HG03457 (cell line): ENCODE data around the gene NAV3.
"Not testable (repeated sequence)": the region's sequence is repeated elsewhere in the genome, so short reads cannot be mapped to it uniquely, and the experiment has no call there.

Experiments
- ATAC-seq: cut with Tn5 transposase; IDR thresholded peaks from one replicate; pipeline ENCODE4 v1.9.1; 2021; ENCODE audit warnings: moderate number of reproducible peaks; ENCODE audit not compliant: unreplicated experiment

NAV3 gene

DNA sequence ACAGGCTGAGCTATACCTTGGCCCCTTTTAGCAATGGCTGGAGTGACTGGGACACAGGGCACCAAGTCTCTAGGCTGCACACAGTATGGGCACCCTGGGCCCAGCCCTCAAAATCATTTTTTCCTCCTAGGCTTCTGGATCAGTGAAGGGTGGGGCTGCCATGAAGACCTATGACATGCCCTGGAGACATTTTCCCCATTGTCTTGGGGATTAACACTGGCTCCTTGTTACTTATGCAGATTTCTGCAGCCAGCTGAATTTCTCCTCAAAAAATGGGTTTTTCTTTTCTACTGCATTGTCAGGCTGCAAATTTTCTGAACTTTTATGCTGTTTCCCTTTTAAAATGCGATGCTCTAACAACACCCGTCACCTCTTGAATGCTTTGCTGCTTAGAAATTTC lies 272.1 kb downstream of the NAV3 start:
- ATAC-seq: not testable (repeated sequence)

DNA sequence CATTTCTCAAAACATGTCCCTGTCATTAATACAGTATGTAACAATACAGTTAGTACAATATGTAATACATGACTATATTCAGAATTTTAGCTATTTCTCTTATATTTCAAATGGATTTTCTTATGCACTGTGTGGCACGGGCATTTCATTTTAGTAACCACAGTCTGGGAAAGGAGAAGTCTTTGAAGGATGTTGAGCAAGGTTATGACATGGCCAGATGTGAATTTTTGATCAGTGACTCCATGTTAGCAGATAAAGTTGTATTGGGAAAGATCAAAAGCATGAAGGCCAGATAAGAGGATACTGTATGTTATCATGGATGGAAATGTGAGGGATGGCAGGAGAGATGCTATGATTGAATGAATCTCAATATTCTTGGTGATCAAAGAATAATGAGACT lies 285.2 kb downstream of the NAV3 start:
- ATAC-seq: no peak

DNA sequence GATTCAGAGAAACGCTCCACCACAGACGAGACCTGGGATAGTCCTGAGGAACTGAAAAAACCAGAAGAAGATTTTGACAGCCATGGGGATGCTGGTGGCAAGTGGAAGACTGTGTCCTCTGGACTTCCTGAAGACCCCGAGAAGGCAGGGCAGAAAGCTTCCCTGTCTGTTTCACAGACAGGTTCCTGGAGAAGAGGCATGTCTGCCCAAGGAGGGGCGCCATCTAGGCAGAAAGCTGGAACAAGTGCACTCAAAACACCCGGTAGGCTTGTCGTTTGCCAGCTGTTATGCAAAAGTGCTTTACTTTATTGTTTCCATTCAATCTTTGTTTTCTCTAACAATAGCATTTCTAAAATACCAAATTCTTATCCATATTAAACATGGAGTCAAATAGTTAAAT lies 287.3 kb downstream of the NAV3 start:
- no peak for ATAC-seq

DNA sequence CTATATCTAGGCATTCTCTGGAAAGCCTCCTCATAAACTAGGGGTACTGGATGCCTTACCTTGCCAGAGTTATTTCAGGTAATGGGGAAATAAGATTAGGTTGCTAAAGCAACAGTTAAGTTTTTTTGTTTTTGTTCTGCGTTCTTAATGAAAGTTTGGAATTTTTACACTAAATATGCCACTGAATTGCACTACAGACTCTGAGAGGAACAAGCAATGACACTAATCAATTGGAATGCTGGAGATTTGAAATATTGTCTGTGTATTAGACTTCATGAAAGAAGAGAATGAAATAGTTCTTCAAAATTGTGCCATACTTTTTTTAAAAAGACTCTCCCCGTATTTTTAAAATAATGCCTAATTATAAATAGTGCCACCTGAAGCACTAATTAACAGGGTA lies 287.8 kb downstream of the NAV3 start:
- ATAC-seq: no peak

DNA sequence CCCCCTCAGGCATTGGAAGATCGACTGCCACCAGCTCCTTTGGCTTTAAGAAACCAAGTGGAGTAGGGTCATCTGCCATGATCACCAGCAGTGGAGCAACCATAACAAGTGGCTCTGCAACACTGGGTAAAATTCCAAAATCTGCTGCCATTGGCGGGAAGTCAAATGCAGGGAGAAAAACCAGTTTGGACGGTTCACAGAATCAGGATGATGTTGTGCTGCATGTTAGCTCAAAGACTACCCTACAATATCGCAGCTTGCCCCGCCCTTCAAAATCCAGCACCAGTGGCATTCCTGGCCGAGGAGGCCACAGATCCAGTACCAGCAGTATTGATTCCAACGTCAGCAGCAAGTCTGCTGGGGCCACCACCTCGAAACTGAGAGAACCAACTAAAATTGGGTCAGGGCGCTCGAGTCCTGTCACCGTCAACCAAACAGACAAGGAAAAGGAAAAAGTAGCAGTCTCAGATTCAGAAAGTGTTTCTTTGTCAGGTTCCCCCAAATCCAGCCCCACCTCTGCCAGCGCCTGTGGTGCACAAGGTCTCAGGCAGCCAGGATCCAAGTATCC lies 288.7 kb downstream of the NAV3 start:
- ATAC-seq: no peak

DNA sequence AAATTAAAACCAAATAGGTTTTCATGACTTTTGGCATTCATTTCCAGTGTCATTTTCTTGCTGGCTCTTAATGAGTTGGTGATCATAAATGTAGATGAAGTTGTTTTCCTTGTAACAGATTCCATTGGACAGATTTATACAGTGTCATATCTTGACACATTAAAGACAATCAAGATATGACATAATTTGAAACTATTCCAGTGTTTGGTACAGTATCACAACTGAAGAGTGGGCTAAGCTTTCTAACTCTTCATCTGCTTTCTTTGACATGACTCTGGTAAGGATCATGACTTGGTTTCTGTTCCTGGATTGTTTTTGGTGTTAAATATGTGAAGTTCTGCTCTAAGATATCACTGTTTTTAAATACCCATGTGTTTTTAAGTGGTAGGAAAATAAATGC lies 289.6 kb downstream of the NAV3 start:
- ATAC-seq: no peak

DNA sequence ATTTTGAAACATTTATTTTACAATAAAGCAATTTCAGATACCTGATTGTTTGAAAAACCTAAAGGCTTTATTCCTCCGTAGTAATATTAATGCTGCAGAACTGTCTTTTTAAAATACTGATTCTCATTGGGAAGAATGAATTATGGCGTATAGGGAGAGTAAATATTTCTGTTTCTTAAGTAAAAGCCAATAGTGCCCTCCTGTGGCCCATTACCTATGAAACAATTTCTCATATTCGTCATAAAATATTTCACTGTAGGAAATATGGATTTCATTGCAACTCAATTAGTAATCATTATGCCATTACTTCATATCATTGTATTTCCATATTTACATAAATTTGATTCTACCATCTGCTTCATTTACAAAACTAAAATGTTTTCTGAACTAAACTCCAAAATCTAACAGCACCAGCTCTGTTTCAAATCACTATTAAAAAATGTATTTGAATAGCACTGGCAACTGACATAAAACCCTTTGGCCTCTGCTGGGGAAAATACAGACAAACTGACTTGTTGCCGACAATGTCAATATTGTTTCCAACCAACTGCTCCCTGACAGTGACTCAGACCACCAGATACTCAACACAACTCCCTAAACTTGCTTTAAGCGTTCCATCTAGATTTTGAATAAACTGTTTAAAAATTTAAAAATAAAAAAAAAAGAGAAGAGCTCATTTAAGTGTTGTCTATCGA lies 290.3 kb downstream of the NAV3 start:
- ATAC-seq: no peak

DNA sequence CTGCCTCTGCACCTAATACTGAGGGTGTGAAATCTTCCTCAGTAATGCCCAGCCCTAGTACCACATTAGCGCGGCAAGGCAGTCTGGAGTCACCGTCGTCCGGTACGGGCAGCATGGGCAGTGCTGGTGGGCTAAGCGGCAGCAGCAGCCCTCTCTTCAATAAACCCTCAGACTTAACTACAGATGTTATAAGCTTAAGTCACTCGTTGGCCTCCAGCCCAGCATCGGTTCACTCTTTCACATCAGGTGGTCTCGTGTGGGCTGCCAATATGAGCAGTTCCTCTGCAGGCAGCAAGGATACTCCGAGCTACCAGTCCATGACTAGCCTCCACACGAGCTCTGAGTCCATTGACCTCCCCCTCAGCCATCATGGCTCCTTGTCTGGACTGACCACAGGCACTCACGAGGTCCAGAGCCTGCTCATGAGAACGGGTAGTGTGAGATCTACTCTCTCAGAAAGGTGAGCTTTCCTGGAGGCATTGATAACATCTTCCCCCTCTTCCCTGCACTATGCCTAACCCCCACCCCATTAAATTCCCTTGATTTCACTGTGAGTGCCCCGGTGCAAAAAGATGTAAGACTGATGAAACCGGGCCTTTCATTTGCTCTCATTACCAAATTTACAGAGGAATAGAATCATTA lies 291.4 kb downstream of the NAV3 start:
- ATAC-seq: no peak

DNA sequence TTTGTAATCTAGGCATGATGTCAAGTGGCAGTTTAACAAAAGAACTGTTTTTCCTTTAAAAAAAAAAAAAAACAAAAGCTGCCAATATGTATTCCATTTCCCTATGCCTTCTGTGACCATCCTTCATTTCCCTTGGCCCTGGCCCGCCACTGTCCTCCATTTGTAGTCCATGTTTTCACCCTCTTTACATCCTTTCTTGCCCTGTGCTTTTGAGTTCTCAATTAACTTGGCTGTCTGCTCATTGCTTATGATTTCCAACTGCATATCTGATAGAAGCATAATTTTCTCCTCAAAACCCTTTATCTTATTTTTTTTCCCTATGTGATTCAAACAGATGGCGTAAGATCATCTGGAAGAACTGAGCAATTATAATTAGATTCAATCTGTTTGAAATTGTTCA lies 297.5 kb downstream of the NAV3 start:
- ATAC-seq: no peak

DNA sequence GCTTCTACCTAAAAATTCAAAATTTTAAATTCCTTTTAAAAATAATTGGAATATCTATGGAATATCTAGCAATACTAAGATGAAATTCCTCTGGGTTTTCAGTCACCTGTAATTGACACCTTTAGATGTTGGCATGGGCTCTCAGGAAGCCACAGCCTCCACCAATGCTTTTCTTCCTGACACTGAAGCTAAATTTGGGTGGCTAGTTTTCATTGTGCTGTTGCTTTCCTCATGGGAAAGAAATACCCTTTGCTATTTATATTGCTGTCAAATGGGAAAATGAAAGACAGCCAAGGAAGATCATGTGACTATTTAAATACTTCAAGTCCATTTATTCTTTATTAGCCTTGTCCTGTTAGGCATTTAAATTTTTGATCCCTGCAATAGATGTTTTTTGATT lies 313.0 kb downstream of the NAV3 start:
- ATAC-seq: no peak

DNA sequence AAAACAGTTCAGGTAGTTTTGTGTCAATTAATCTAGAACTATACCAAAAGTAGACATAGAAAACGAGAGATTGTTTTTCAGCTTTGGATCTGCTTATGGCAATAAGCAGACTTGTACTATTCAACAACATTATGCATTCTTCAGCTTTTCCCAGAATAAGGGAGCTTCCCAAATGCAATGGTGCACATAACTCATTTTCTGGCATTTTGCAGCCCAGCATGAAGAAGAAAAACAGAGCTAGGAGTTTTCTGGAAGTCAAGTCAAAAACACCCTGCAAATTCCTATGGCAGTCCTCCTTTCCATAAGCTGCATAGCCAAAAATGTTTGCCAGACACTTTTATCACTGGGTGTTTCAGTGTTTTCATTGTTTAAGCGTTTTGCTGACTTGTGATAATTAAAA lies 314.7 kb downstream of the NAV3 start:
- ATAC-seq: no peak

DNA sequence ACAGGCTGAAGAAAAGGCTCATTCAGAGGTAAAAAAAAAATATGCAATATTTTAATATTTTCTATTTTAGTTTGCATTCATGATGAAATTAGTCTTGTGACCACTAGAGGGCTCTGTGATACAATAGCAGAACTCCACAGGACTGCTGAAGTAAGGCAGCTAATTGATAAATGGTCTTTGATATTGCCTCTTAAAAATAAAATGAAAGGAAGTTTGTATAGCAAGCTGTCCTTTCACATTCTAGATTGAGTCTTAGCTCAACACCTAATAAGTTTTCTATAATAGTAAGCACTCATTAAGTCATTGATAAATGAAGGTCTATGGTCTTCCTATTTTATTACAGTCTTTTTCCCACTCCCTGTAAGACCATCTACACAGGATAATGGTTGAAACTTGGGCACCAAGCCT lies 315.7 kb downstream of the NAV3 start:
- ATAC-seq: no peak

DNA sequence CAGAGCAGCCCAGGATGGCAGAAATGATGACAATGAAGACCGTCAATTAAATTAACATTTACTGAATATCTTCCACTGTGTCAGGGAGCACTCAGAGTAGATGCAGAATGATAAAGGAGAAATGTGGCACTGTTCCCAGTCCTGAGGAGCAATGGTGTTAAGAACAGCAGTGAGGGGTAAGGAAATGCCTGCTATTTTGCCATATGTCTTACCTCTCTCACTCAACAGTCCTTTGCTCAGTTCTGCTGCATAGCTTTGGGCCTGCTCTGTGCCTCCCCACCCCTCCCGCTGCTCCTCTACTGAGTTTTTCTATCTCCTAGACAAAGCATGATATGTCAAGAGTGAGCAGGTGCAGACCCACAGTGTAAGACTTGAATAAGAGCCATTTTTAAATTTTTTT lies 318.8 kb downstream of the NAV3 start:
- ATAC-seq: no peak

DNA sequence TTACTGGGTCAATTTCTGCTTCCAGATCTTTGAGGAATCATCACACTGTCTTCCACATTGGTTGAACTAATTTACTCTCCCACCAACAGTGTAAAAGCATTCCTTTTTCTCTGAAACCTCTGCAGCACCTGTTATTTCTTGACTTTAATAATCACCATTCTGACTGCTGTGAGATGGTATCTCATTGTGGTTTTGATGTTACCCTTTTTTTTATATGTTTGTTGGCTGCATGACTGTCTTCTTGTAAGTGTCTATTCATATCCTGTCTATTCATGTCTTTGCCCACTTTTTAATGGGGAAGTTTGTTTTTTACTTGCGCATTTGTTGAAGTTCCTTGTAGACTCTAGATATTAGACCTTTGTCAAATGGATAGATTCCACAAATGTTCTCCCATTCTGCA lies 324.9 kb downstream of the NAV3 start:
- no peak for ATAC-seq

DNA sequence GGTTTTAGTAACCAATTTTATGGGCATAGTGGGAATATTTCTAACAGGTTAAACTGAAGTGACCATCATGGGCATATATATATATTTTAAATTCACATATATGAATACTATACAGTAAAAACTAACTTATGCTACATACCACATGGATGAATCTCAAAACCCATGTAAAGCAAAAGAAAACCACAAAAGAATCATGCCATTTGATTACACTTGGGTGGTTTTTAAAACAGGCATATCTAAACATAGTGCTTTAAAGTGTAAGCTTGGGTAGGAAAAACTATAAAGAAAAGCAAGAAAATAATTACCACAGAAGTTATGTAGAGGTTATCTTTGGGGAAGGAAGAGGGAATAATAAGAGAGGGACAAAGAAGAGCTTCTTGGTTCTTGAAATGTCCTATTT lies 326.1 kb downstream of the NAV3 start:
- no peak for ATAC-seq

DNA sequence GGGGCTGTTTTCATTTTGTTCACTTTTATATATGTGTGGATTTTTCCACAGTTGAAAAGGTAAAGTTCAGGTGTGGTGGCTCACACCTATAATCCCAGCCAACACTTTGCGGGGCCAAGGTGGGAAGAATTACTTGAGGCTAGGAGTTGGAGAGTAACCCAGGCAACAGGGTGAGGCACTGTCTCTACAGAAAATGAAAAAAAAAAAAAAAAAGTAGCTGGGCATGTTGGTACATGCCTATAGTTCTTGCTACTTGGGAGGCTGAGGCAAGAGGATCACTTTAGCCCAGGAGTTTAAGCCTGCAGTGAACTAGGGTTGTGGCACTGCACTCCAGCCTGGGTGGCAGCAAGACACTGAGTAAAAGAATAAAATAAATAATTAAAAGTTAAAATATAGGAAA lies 326.5 kb downstream of the NAV3 start:
- no peak for ATAC-seq

DNA sequence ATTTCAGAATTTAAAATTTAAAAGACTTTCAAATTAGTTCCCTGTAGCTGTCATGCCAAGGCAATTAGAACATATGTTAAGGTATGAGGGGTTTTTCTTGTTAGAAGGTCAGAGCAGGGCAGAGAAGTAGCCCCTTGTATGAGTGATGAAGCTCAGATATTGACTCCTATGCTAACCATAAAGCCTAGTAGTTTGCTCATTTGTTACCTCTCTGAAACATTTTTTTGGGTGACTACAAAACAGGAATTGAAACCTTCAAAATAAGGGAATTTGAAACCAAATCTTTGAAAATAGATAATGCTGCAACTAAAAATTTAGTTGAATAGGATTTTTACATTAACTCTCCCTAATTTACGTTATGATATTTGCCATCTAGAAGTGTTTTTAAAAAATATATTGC lies 333.5 kb downstream of the NAV3 start:
- no peak for ATAC-seq

DNA sequence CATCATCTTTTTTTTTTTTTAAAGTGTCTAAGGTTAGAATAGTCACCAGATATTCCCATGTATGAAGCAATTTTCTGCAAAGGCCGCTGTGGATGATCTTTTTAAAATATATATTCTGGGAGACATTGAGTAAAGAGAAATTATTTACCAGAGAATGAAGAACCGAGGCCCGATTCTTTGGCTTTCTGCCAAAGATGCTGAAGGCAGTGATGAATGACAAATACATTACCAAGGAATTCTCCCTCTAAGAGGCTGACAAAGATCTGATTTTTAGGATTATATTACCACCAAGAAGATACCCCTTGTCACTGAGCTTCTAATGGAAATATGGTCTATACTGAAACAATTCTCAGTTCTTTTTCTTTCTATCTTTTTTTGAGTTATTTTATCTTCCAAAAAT lies 336.8 kb downstream of the NAV3 start:
- no peak for ATAC-seq

DNA sequence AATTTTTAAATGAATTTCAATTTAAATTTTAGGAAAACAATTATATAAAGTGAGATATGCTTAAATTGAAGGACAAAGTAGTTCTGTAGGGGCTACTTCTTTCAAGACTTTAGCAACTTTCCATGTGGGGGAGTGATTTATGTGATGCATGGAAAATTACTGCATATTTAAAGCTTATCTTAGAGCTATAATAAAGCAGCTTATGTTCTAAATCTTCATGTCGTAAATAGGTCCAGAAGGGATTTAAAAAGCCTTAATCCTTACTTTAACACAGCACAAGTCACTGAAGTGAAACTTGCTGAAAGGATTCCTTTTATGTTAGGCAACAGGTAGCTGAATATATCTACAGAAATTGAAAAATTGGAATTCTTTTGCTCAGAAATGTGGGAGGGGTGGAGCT lies 340.4 kb downstream of the NAV3 start:
- no peak for ATAC-seq

DNA sequence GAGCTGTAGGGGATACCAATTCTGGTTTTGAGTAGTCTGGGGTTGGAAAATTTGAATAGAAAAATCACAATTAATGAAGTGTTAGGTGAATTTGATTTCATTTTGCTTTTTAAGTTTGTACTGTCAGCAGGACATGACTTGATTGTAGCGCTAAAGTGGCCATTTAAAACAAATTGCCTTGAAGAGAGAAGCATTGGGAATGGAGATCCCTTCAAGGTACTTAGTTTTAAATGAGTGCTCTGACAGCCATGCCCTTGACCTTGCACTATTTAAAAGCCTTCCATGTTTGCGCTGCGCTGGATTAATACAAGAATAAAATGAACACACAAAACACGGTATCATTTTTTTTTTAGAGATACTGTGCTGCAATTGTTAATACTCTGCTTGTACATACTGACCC lies 345.9 kb downstream of the NAV3 start:
- ATAC-seq: no peak

DNA sequence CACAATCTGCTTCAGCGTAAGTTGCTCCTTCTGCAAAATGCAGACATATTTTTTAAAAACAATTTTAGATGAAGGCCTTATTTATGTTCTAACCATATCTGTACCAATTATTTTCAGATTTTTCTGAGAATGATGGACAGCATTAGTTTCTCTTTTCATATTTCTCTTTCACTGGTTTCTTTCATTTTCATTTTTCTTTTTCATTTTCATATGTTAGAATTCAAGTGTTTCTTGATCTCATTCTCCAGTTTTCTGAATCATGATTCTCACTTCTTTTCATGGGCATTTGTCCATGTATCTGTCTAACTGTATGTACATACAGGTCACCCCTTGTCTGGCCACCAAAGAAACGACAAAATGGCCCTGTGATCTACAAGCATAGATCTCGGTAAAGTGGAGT lies 346.6 kb downstream of the NAV3 start:
- no peak for ATAC-seq

DNA sequence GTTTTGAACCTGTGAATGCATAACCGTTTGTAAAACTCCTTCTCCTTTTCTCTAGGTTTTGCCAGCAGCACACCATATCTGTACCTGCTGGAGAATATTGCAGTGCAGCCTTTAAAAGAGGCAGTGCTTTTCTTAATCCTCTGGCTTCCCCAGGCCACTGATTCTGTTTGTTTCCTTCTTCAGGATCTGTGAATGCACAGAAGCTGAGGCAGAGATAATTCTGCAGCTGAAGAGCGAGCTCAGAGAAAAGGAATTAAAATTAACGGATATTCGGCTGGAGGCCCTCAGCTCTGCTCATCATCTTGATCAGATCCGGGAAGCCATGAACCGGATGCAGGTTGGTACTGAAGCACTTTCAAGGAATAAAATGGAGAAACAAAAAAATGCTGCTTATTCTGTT lies 348.7 kb downstream of the NAV3 start:
- ATAC-seq: no peak
